Type B pancreatic cell (in vitro differentiated cells): ENCODE measurements around the gene PSMB11. TPM values are rescaled to one million over a fixed set of nuclear protein-coding genes. Genes with fewer than 3 reads are reported as not detected.

Source experiments
- DNase-seq: peaks from one replicate; pipeline ENCODE4 v3.0.0; 2021; ENCODE audit warnings: mixed read lengths; ENCODE audit not compliant: unreplicated experiment; ENCODE audit errors: extremely low spot score
- H3K27ac Mint-ChIP-seq: 2 replicates; pipeline ENCODE4 v1.8.0; 2021; ENCODE audit warnings: mild to moderate bottlenecking, mixed read lengths
- H3K27me3 Mint-ChIP-seq: 2 replicates; pipeline ENCODE4 v1.8.0; 2021; ENCODE audit warnings: mixed read lengths
- H3K36me3 Mint-ChIP-seq: 2 replicates; pipeline ENCODE4 v1.8.0; 2021; ENCODE audit warnings: mixed read lengths
- H3K4me1 Mint-ChIP-seq: one replicate; pipeline ENCODE4 v1.8.0; 2021; ENCODE audit warnings: mixed read lengths; ENCODE audit not compliant: unreplicated experiment
- H3K4me3 Mint-ChIP-seq: 2 replicates; pipeline ENCODE4 v1.8.0; 2021; ENCODE audit warnings: mild to moderate bottlenecking, mixed read lengths
- H3K9me3 Mint-ChIP-seq: 2 replicates; pipeline ENCODE4 v1.8.0; 2021; ENCODE audit warnings: mixed read lengths
- total RNA-seq: library from RNA; stranded (reverse); gene quantifications from 2 replicates; pipeline ENCODE4 v1.2.1, GENCODE V29; 2021; ENCODE audit warnings: low replicate concordance
- TF ChIP-seq, protein P1 (sequence below): fragments of 200-600 bp; sonication (generic); conservative IDR thresholded peaks from 2 replicates; pipeline ENCODE4 v1.5.0; 2021; ENCODE audit warnings: antibody characterized with exemption, mild to moderate bottlenecking

The PSMB11 gene
- total RNA-seq, 1 donor from 2014 or later, result not detected

DNA sequence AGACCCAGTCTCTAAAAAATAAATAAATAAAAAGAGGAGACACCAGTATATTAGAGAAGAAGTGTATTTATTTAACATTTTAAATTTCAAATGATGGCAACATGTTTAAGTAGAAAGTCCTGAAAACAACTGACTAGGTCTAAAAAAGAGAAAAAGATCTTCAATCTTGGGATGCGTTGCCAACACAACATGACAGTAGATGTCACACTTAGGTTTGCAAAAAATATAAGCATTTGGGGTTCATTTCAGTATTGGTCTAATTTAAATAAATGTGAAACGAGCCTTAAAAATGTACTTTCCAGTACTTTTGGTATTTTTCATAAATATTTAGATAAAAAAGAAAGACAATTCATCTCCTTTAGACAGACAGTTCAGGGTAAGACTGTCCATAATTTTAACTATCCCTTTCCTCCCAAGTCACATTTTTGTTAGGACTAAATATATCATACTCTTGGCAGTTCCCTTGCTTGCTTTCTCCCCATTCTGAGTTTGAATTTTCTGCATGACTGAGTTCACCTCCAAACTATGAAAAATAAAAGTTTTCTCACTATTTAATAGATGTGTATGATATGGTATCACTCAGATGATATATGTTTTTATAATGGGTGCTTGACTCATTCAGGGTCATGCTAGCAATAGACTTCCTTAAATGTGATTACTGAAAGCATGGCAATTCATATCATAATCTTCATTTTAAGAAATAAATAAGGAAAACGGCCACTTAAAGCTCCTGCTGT, 36.4 kb upstream of the PSMB11 start:
- Mint-ChIP-seq H3K27ac (peak overlapping the region; percentile 93), H3K36me3 (no peaks in the 10 kb centered on the region), H3K4me3 (peak overlapping the region; percentile 91), H3K4me1 (peaks cover 25% of the 10 kb centered on the region), H3K27me3 (no peaks in the 10 kb centered on the region), H3K9me3 (no peaks in the 10 kb centered on the region)
- DNase-seq, result no peak
- TF ChIP-seq, protein P1, sequence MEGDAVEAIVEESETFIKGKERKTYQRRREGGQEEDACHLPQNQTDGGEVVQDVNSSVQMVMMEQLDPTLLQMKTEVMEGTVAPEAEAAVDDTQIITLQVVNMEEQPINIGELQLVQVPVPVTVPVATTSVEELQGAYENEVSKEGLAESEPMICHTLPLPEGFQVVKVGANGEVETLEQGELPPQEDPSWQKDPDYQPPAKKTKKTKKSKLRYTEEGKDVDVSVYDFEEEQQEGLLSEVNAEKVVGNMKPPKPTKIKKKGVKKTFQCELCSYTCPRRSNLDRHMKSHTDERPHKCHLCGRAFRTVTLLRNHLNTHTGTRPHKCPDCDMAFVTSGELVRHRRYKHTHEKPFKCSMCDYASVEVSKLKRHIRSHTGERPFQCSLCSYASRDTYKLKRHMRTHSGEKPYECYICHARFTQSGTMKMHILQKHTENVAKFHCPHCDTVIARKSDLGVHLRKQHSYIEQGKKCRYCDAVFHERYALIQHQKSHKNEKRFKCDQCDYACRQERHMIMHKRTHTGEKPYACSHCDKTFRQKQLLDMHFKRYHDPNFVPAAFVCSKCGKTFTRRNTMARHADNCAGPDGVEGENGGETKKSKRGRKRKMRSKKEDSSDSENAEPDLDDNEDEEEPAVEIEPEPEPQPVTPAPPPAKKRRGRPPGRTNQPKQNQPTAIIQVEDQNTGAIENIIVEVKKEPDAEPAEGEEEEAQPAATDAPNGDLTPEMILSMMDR, result no peak

DNA sequence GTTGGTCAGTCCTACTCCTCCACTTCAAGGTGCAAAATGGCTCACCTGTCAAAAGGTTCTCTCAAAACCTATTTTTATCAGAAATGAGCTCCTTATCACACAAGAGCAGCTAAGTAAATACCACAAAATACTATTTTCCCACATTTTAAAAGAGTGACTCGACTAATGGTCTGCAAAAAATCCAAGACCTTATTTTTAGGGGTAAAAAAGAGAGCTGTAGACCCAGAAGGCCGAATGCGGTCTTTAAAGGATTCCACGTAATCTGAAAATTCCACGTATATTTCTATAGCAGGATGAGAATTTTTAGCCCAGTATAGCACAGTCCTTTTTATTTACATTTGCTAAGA, 35.9 kb upstream of the PSMB11 start:
- Mint-ChIP-seq H3K36me3 (no peaks in the 10 kb centered on the region), H3K27ac (peak overlapping the region; percentile 93), H3K4me1 (peaks cover 25% of the 10 kb centered on the region), H3K27me3 (no peaks in the 10 kb centered on the region), H3K4me3 (peak overlapping the region; percentile 91), H3K9me3 (no peaks in the 10 kb centered on the region)
- DNase-seq, result no peak
- TF ChIP-seq, protein P1, result no peak

- peak; percentile 98 for DNase-seq
- Mint-ChIP-seq H3K27ac (peak overlapping the region; percentile 93), H3K4me3 (peak overlapping the region; percentile 91), H3K36me3 (no peaks in the 10 kb centered on the region), H3K4me1 (peaks cover 25% of the 10 kb centered on the region), H3K9me3 (no peaks in the 10 kb centered on the region), H3K27me3 (no peaks in the 10 kb centered on the region)
- TF ChIP-seq, protein P1, result peak; percentile 45
Measured at GRCh38 chr14:23006544-23007419, 35.2 kb upstream of the PSMB11 start.

DNA sequence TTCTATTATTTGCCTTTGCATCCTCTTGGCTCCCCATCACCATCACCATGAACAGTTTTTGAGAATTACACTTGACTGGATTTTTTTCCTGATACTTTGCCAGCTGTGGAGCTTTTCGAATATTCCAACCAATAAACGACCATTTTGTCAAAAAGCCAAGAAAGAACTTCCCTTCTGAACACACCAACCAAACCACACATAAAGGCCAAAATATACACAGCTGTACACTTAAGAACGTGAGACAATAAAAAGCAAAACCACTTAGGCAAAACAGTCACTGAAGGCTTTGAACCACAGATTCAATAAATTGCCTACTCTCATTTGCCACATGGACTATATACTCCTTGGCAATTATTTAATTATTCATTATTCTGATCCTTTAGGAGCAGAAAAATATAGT, 33.2 kb upstream of the PSMB11 start:
- no peak for DNase-seq
- Mint-ChIP-seq H3K4me1 (peaks cover 29% of the 10 kb centered on the region), H3K4me3 (peak overlapping the region; percentile 60), H3K36me3 (no peaks in the 10 kb centered on the region), H3K27me3 (no peaks in the 10 kb centered on the region), H3K9me3 (no peaks in the 10 kb centered on the region), H3K27ac (peak overlapping the region; percentile 52)
- TF ChIP-seq, protein P1, result no peak

DNA sequence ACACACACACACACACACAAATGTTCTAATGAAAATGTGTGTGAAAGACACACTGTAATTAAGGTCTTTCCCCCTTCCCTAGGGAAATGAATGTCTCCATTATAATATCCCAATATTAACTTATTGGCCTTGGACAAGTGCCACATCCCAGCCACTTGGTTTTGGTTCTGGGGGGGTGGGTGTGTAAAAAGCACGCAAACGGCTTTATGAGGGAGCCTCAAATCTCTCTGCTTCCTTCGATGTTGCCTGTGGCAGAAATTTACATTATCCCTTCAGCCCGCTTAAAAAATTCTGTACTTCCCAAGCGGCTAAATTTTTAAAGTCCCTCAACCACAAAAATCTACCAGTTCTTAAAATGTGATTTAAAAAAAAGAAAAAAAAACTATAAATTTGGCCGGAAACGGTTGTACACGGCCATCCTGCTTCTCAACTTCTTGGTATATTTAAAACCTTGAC, 32.5 kb upstream of the PSMB11 start:
- Mint-ChIP-seq H3K4me1 (peaks cover 29% of the 10 kb centered on the region), H3K9me3 (no peaks in the 10 kb centered on the region), H3K4me3 (peak overlapping the region; percentile 90), H3K36me3 (no peaks in the 10 kb centered on the region), H3K27ac (peak overlapping the region; percentile 92), H3K27me3 (no peaks in the 10 kb centered on the region)
- TF ChIP-seq, protein P1, result no peak
- DNase-seq, result no peak
